ENCODE data around the gene FOXN3.
"Not testable (repeated sequence)": the region's sequence is repeated elsewhere in the genome, so short reads cannot be mapped to it uniquely, and the experiment has no call there.

Gene FOXN3

GRCh38 chr14:89302396-89302950 is 114.6 kb downstream of the FOXN3 start:
- TF ChIP-seq CTCF (IDR thresholded peaks at IDR 0.05; ENCODE audit: low read depth, low read length), result no peak
- DNase-seq (ENCODE audit: extremely low read depth, low read depth), result no peak

- no peak for TF ChIP-seq CTCF (IDR thresholded peaks at IDR 0.05; ENCODE audit: low read depth, low read length)
- DNase-seq (ENCODE audit: extremely low read depth, low read depth), result no peak
Observed at GRCh38 chr14:89299587-89299986, 117.4 kb downstream of the FOXN3 start.

- no peak for DNase-seq (ENCODE audit: extremely low read depth, low read depth)
Observed at GRCh38 chr14:89298056-89298834, 118.8 kb downstream of the FOXN3 start.

GRCh38 chr14:89296281-89296745 is 120.7 kb downstream of the FOXN3 start:
- no peak for DNase-seq (ENCODE audit: extremely low read depth, low read depth)
- TF ChIP-seq CTCF (IDR thresholded peaks at IDR 0.05; ENCODE audit: low read depth, low read length), result no peak

More at GRCh38 chr14:89298056-89298834, 118.8 kb downstream of the FOXN3 start:
- TF ChIP-seq CTCF (IDR thresholded peaks at IDR 0.05; ENCODE audit: low read depth, low read length), result no peak

- no peak for DNase-seq (ENCODE audit: extremely low read depth, low read depth)
- no peak for TF ChIP-seq CTCF (IDR thresholded peaks at IDR 0.05; ENCODE audit: low read depth, low read length)
Observed at GRCh38 chr14:89294872-89295271, 122.2 kb downstream of the FOXN3 start.

GRCh38 chr14:89294469-89294868 is 122.6 kb downstream of the FOXN3 start:
- not testable (repeated sequence) for DNase-seq (ENCODE audit: extremely low read depth, low read depth)

GRCh38 chr14:89294060-89294459 is 123.0 kb downstream of the FOXN3 start:
- no peak for DNase-seq (ENCODE audit: extremely low read depth, low read depth)
- no peak for TF ChIP-seq CTCF (IDR thresholded peaks at IDR 0.05; ENCODE audit: low read depth, low read length)
